HFFc6 (cell line): ENCODE measurements around the gene KNCN. TPM values are rescaled to one million over a fixed set of nuclear protein-coding genes. Genes with fewer than 3 reads are reported as not detected.
A peak's percentile ranks its signal among the peaks of the same experiment; 100 is the strongest.

ENCODE experiments used
- DNase-seq: peaks from one replicate; pipeline ENCODE4 v3.0.0-alpha.2; 2018
- H3K27ac Mint-ChIP-seq: 2 replicates; pipeline ENCODE4 v1.8.0; 2020; ENCODE audit warnings: mild to moderate bottlenecking, mixed read lengths
- H3K27me3 Mint-ChIP-seq: 2 replicates; pipeline ENCODE4 v1.8.0; 2021; ENCODE audit warnings: mild to moderate bottlenecking, moderate library complexity, mixed read lengths; ENCODE audit not compliant: insufficient read depth
- H3K36me3 Mint-ChIP-seq: 2 replicates; pipeline ENCODE4 v1.8.0; 2021; ENCODE audit warnings: low read depth, mixed read lengths
- H3K4me1 Mint-ChIP-seq: 2 replicates; pipeline ENCODE4 v1.8.0; 2020; ENCODE audit warnings: low read depth, mixed read lengths
- H3K4me3 Mint-ChIP-seq: 2 replicates; pipeline ENCODE4 v1.8.0; 2020; ENCODE audit warnings: mild to moderate bottlenecking, moderate library complexity, mixed read lengths
- H3K9me3 Mint-ChIP-seq: 2 replicates; pipeline ENCODE4 v1.8.0; 2020; ENCODE audit warnings: mild to moderate bottlenecking, mixed read lengths
- CTCF ChIP-seq: fragments of 200-600 bp; sonication (generic); IDR thresholded peaks from 2 replicates; pipeline ENCODE4 v1.5.0; 2021; ENCODE audit warnings: antibody characterized with exemption, mild to moderate bottlenecking
- total RNA-seq, 6 experiments: library from RNA; stranded (reverse); fragmentation: NEBNext Ultra II Directional; extraction: Animal tissue kit (Norgen Biotek cat#: 25700); gene quantifications; 2 replicates in 1 of 6; 3 replicates in 5 of 6; pipeline ENCODE4 v1.2.3, GENCODE V29; 2021

KNCN gene
- total RNA-seq, 6 experiments from 2014 or later = not detected

- H3K4me3 Mint-ChIP-seq = no peak overlapping the region
- H3K36me3 Mint-ChIP-seq = no peaks in the 10 kb centered on the region
- peaks cover 42% of the 10 kb centered on the region for H3K4me1 Mint-ChIP-seq
- H3K27ac Mint-ChIP-seq = no peak overlapping the region
- DNase-seq = no peak
- no peak for TF ChIP-seq CTCF
- no peaks in the 10 kb centered on the region for H3K9me3 Mint-ChIP-seq
- peaks cover 25% of the 10 kb centered on the region for H3K27me3 Mint-ChIP-seq
Observed at GRCh38 chr1:46521414-46521813, 30.0 kb downstream of the KNCN start.

- DNase-seq = peak; percentile 81
- peak overlapping the region; percentile 61 for H3K4me3 Mint-ChIP-seq
- peaks cover 21% of the 10 kb centered on the region for H3K27me3 Mint-ChIP-seq
- H3K4me1 Mint-ChIP-seq = peaks cover 42% of the 10 kb centered on the region
- H3K9me3 Mint-ChIP-seq = no peaks in the 10 kb centered on the region
- TF ChIP-seq CTCF = no peak
- H3K36me3 Mint-ChIP-seq = no peaks in the 10 kb centered on the region
- peak overlapping the region; percentile 68 for H3K27ac Mint-ChIP-seq
Observed at GRCh38 chr1:46520063-46520911, 31.2 kb downstream of the KNCN start.

- peaks cover 14% of the 10 kb centered on the region for H3K27me3 Mint-ChIP-seq
- DNase-seq = no peak
- H3K4me3 Mint-ChIP-seq = no peak overlapping the region
Observed at GRCh38 chr1:46519209-46519608, 32.2 kb downstream of the KNCN start.

GRCh38 chr1:46517932-46518498 lies 33.4 kb downstream of the KNCN start:
- Mint-ChIP-seq H3K4me3 (no peak overlapping the region), H3K9me3 (no peaks in the 10 kb centered on the region), H3K27me3 (peaks cover 14% of the 10 kb centered on the region), H3K4me1 (peaks cover 42% of the 10 kb centered on the region), H3K36me3 (no peaks in the 10 kb centered on the region), H3K27ac (no peak overlapping the region)
- no peak for TF ChIP-seq CTCF
- no peak for DNase-seq

More at GRCh38 chr1:46519209-46519608, 32.2 kb downstream of the KNCN start:
- no peak for TF ChIP-seq CTCF
- no peaks in the 10 kb centered on the region for H3K9me3 Mint-ChIP-seq
- H3K36me3 Mint-ChIP-seq = no peaks in the 10 kb centered on the region
- peaks cover 42% of the 10 kb centered on the region for H3K4me1 Mint-ChIP-seq
- H3K27ac Mint-ChIP-seq = no peak overlapping the region

GRCh38 chr1:46517010-46517600 lies 34.3 kb downstream of the KNCN start:
- no peaks in the 10 kb centered on the region for H3K9me3 Mint-ChIP-seq
- no peak overlapping the region for H3K27ac Mint-ChIP-seq
- peaks cover 34% of the 10 kb centered on the region for H3K4me1 Mint-ChIP-seq
- no peaks in the 10 kb centered on the region for H3K36me3 Mint-ChIP-seq
- DNase-seq = no peak
- peaks cover 17% of the 10 kb centered on the region for H3K27me3 Mint-ChIP-seq
- no peak for TF ChIP-seq CTCF
- no peak overlapping the region for H3K4me3 Mint-ChIP-seq
